HepG2 (cell line): ENCODE measurements around the gene ZDHHC19. TPM values are rescaled to one million over a fixed set of nuclear protein-coding genes. Genes with fewer than 3 reads are reported as not detected.

Source experiments
- BORCS8-MEF2B ChIP-seq: sonication (generic); formaldehyde crosslinking; IDR thresholded peaks from 2 replicates; pipeline ENCODE4 v1.8.0; 2022; ENCODE audit warnings: mild to moderate bottlenecking, missing genetic modification reagents
- GABPA ChIP-seq, 2 experiments: IDR thresholded peaks; 2 replicates each; pipeline ENCODE4 v1.6.1; 2011 to 2016; ENCODE audit warnings: low read depth in 2 of 2, low read length in 1 of 2, missing biosample characterization in 1 of 2, missing genetic modification characterization in 1 of 2
- KLF15 ChIP-seq: sonication (generic); formaldehyde crosslinking; IDR thresholded peaks from 2 replicates; pipeline ENCODE4 v1.8.1; 2023; ENCODE audit warnings: borderline replicate concordance, mild to moderate bottlenecking, inconsistent platforms, missing genetic modification reagents, mixed read lengths
- PHF8 ChIP-seq: sonication (generic); formaldehyde crosslinking; IDR thresholded peaks from 2 replicates; pipeline ENCODE4 v1.5.0; 2020; ENCODE audit warnings: missing genetic modification reagents
- PTBP1 ChIP-seq: fragments of 200-400 bp; formaldehyde crosslinking; IDR thresholded peaks from 2 replicates; pipeline ENCODE4 v1.6.1; 2018; ENCODE audit warnings: low read length, low read depth; ENCODE audit not compliant: poor library complexity, severe bottlenecking
- RFX5 ChIP-seq: IDR thresholded peaks from 2 replicates; pipeline ENCODE4 v1.6.1; 2011; ENCODE audit warnings: low read depth, low read length, improper control_type of control experiment
- SP2 ChIP-seq: sonication (generic); formaldehyde crosslinking; IDR thresholded peaks from 2 replicates; pipeline ENCODE4 v1.5.1; 2020; ENCODE audit warnings: mild to moderate bottlenecking, missing genetic modification reagents
- SRF ChIP-seq: IDR thresholded peaks from 2 replicates; pipeline ENCODE4 v1.6.1; 2011; ENCODE audit warnings: mild to moderate bottlenecking, low read depth, low read length, moderate library complexity
- YEATS4 ChIP-seq: sonication (generic); formaldehyde crosslinking; IDR thresholded peaks from 2 replicates; pipeline ENCODE4 v1.4.0; 2020; ENCODE audit warnings: missing genetic modification reagents, borderline replicate concordance
- ZFP41 ChIP-seq: sonication (generic); formaldehyde crosslinking; IDR thresholded peaks from 2 replicates; pipeline ENCODE4 v1.4.0; 2020; ENCODE audit warnings: mild to moderate bottlenecking, missing genetic modification reagents, borderline replicate concordance
- ZNF24 ChIP-seq: fragments of 450-650 bp; IDR thresholded peaks from 2 replicates; pipeline ENCODE4 v1.6.1; 2017; ENCODE audit warnings: antibody characterized with exemption, mild to moderate bottlenecking
- ZNF33B ChIP-seq: sonication (generic); formaldehyde crosslinking; IDR thresholded peaks from 2 replicates; pipeline ENCODE4 v1.5.1; 2020; ENCODE audit warnings: mild to moderate bottlenecking, missing genetic modification reagents
- ZNF577 ChIP-seq: sonication (generic); formaldehyde crosslinking; IDR thresholded peaks from 2 replicates; pipeline ENCODE4 v1.4.0; 2020; ENCODE audit warnings: mild to moderate bottlenecking, low read depth, missing genetic modification reagents, borderline replicate concordance
- ZNF883 ChIP-seq: sonication (generic); formaldehyde crosslinking; IDR thresholded peaks from 2 replicates; pipeline ENCODE4 v1.5.1; 2020; ENCODE audit warnings: mild to moderate bottlenecking, missing genetic modification reagents; ENCODE audit errors: not compliant biosample characterization
- polyA plus RNA-seq, 8 experiments: library from polyadenylated mRNA; depleted of rRNA in 3 of 8; stranded (reverse) in 7 of 8; unstranded in 1 of 8; fragments of >200 nt; fragmentation: Illumina TruSeq in 4 of 8; extraction: Trizol in 4 of 8; gene quantifications; 2 replicates each; pipeline versions ENCODE4 v1.2.1 to v1.2.3, GENCODE V29; 2011 to 2016; ENCODE audit warnings: low read depth in 4 of 8, missing spikeins in 1 of 8, mixed read lengths in 1 of 8; ENCODE audit not compliant: insufficient read depth in 1 of 8
- total RNA-seq, 5 experiments: library from RNA; depleted of rRNA; stranded (reverse); fragments of >200 nt; fragmentation: Illumina TruSeq; extraction: Trizol; gene quantifications; 2 replicates each; pipeline ENCODE4 v1.2.3, GENCODE V29; 2016; ENCODE audit warnings: low read depth in 1 of 5
- TF ChIP-seq, protein P1 (sequence below): sonication (generic); formaldehyde crosslinking; IDR thresholded peaks from 2 replicates; pipeline ENCODE4 v1.5.0; 2020; ENCODE audit warnings: missing genetic modification reagents
- TF ChIP-seq, protein P2 (sequence below), 2 experiments: fragments of 450-650 bp in 1 of 2; sonication (generic) in 1 of 2; formaldehyde crosslinking in 1 of 2; IDR thresholded peaks; 2 replicates each; pipeline versions ENCODE4 v1.6.1 to v1.8.0; 2016 to 2022; ENCODE audit warnings: antibody characterized with exemption in 1 of 2, mild to moderate bottlenecking in 1 of 2, missing genetic modification reagents in 1 of 2
- TF ChIP-seq, protein P3 (sequence below): sonication (generic); formaldehyde crosslinking; IDR thresholded peaks from 2 replicates; pipeline ENCODE4 v1.4.0; 2020; ENCODE audit warnings: low read depth, mild to moderate bottlenecking, missing genetic modification reagents

The ZDHHC19 gene
- total and polyA plus RNA-seq, 2 of the 13 experiments (the other 11 are each of a cell fraction or from before 2014, with no cell fraction given), result 0.22 to 0.53 TPM

DNA sequence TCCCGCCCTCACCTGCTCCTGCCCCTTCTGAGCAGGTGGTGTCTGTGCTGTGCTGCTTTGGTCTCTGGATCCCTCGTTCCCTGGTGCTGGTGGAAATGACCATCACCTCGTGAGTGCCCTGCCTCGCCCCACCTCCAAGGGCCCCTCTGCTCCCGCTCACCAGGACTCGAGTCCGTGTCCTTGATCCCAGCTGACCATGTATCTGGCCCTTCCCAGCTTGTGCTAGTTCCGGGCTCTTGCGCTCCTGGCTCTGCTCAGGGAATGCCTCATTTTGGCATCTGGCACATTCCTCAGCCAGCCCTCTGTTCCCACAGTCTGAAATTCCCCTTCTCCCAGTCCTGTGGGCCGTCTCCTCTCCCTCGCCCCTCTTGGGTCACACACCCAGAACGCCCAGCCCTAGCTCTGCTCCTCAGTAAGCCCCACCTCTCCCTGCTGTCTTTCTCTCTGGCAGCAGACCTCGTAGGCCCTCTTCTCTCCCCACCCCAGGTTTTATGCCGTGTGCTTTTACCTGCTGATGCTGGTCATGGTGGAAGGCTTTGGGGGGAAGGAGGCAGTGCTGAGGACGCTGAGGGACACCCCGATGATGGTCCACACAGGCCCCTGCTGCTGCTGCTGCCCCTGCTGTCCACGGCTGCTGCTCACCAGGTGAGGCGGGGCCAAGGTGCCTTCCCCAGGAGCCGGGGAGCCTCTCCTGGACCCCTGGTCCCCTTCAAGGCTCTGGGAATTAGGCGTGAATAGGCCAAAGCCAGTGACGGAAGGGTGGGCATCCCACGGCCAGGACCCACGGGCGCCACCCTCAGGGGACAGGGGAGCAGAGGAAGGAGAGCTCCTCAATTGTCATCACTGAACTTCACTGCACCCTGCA, 16.7 kb upstream of the ZDHHC19 start (continued):
- TF ChIP-seq KLF15 (CRISPR knock-in tag) (no peak), ZNF33B (CRISPR knock-in tag) (no peak), GABPA (IDR thresholded peaks at IDR 0.05; ENCODE audit: low read depth, low read length) (no peak), GABPA (CRISPR knock-in tag; IDR thresholded peaks at IDR 0.05; ENCODE audit: low read depth) (no peak), PHF8 (CRISPR knock-in tag) (no peak), RFX5 (no peak), ZFP41 (CRISPR knock-in tag) (0 out of 2 replicates have a peak, but pooled peaks have one; percentile 23), ZNF24 (no peak), ZNF883 (CRISPR knock-in tag) (no peak), BORCS8-MEF2B (peak; percentile 60), SP2 (CRISPR knock-in tag) (no peak; the same call in 1 of the 2 replicates), ZNF577 (CRISPR knock-in tag) (no peak), SRF (no peak), YEATS4 (CRISPR knock-in tag) (0 out of 2 replicates have a peak, but pooled peaks have one; percentile 49), PTBP1 (no peak)
- TF ChIP-seq, protein P1, sequence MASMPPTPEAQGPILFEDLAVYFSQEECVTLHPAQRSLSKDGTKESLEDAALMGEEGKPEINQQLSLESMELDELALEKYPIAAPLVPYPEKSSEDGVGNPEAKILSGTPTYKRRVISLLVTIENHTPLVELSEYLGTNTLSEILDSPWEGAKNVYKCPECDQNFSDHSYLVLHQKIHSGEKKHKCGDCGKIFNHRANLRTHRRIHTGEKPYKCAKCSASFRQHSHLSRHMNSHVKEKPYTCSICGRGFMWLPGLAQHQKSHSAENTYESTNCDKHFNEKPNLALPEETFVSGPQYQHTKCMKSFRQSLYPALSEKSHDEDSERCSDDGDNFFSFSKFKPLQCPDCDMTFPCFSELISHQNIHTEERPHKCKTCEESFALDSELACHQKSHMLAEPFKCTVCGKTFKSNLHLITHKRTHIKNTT (CRISPR knock-in tag), result no peak
- TF ChIP-seq, protein P2, sequence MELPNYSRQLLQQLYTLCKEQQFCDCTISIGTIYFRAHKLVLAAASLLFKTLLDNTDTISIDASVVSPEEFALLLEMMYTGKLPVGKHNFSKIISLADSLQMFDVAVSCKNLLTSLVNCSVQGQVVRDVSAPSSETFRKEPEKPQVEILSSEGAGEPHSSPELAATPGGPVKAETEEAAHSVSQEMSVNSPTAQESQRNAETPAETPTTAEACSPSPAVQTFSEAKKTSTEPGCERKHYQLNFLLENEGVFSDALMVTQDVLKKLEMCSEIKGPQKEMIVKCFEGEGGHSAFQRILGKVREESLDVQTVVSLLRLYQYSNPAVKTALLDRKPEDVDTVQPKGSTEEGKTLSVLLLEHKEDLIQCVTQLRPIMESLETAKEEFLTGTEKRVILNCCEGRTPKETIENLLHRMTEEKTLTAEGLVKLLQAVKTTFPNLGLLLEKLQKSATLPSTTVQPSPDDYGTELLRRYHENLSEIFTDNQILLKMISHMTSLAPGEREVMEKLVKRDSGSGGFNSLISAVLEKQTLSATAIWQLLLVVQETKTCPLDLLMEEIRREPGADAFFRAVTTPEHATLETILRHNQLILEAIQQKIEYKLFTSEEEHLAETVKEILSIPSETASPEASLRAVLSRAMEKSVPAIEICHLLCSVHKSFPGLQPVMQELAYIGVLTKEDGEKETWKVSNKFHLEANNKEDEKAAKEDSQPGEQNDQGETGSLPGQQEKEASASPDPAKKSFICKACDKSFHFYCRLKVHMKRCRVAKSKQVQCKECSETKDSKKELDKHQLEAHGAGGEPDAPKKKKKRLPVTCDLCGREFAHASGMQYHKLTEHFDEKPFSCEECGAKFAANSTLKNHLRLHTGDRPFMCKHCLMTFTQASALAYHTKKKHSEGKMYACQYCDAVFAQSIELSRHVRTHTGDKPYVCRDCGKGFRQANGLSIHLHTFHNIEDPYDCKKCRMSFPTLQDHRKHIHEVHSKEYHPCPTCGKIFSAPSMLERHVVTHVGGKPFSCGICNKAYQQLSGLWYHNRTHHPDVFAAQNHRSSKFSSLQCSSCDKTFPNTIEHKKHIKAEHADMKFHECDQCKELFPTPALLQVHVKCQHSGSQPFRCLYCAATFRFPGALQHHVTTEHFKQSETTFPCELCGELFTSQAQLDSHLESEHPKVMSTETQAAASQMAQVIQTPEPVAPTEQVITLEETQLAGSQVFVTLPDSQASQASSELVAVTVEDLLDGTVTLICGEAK (IDR thresholded peaks at IDR 0.05), result no peak
- TF ChIP-seq, protein P2 (CRISPR knock-in tag; IDR thresholded peaks at IDR 0.05), result no peak
- TF ChIP-seq, protein P3, sequence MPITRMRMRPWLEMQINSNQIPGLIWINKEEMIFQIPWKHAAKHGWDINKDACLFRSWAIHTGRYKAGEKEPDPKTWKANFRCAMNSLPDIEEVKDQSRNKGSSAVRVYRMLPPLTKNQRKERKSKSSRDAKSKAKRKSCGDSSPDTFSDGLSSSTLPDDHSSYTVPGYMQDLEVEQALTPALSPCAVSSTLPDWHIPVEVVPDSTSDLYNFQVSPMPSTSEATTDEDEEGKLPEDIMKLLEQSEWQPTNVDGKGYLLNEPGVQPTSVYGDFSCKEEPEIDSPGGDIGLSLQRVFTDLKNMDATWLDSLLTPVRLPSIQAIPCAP (CRISPR knock-in tag), result 0 out of 2 replicates have a peak, but pooled peaks have one; percentile 60
